H9 (cell line): Measurements from ENCODE around the gene MBTPS2. TPM values are rescaled to one million over a fixed set of nuclear protein-coding genes. Genes with fewer than 3 reads are reported as not detected.

ENCODE experiments used
- DNase-seq: peaks from one replicate; pipeline ENCODE4 v3.0.0-alpha.2; 2017
- H2AFZ ChIP-seq: one replicate; pipeline ENCODE4 v1.6.1; 2013; ENCODE audit warnings: mild to moderate bottlenecking, low read length, control low read depth, moderate library complexity
- H2AK5ac ChIP-seq: 2 replicates; pipeline ENCODE4 v1.6.1; 2013; ENCODE audit warnings: low read length, control low read depth, mixed read lengths; ENCODE audit not compliant: insufficient read length
- H2BK120ac ChIP-seq: one replicate; pipeline ENCODE4 v1.6.1; 2013; ENCODE audit warnings: low read depth, mild to moderate bottlenecking, low read length, control low read depth, inconsistent platforms; ENCODE audit not compliant: poor library complexity, severe bottlenecking
- H2BK12ac ChIP-seq: 2 replicates; pipeline ENCODE4 v1.6.1; 2013; ENCODE audit warnings: low read length, control low read depth, mixed read lengths, low read depth; ENCODE audit not compliant: insufficient read length
- H2BK15ac ChIP-seq: 2 replicates; pipeline ENCODE4 v1.6.1; 2013; ENCODE audit warnings: low read depth, low read length, control low read depth
- H2BK20ac ChIP-seq: one replicate; pipeline ENCODE4 v1.6.1; 2013; ENCODE audit warnings: low read depth, mild to moderate bottlenecking, low read length, control low read depth, inconsistent platforms; ENCODE audit not compliant: poor library complexity, severe bottlenecking
- H2BK5ac ChIP-seq: 2 replicates; pipeline ENCODE4 v1.6.1; 2013; ENCODE audit warnings: low read length, control low read depth, mixed read lengths; ENCODE audit not compliant: insufficient read length
- H3K14ac ChIP-seq: 2 replicates; pipeline ENCODE4 v1.6.1; 2013; ENCODE audit warnings: low read length, control low read depth; ENCODE audit not compliant: insufficient read depth
- H3K18ac ChIP-seq: 2 replicates; pipeline ENCODE4 v1.6.1; 2013; ENCODE audit warnings: low read depth, mild to moderate bottlenecking, mixed read lengths, low read length, control low read depth; ENCODE audit not compliant: insufficient read length
- H3K23ac ChIP-seq: 2 replicates; pipeline ENCODE4 v1.6.1; 2013; ENCODE audit warnings: low read length, control low read depth, mixed read lengths, low read depth; ENCODE audit not compliant: insufficient read length
- H3K23me2 ChIP-seq: 2 replicates; pipeline ENCODE4 v1.6.1; 2013; ENCODE audit warnings: low read depth, mild to moderate bottlenecking, mixed read lengths, low read length, control low read depth; ENCODE audit not compliant: insufficient read length, poor library complexity, severe bottlenecking
- H3K27ac ChIP-seq: 2 replicates; pipeline ENCODE4 v1.5.1; 2013; ENCODE audit warnings: low read length, control low read depth, mixed read lengths, low read depth; ENCODE audit not compliant: insufficient read length
- H3K27me3 ChIP-seq: 2 replicates; pipeline ENCODE4 v1.6.1; 2013; ENCODE audit warnings: low read length, control low read depth, inconsistent platforms; ENCODE audit not compliant: insufficient read depth
- H3K4ac ChIP-seq: 2 replicates; pipeline ENCODE4 v1.6.1; 2013; ENCODE audit warnings: low read depth, mild to moderate bottlenecking, control low read depth, inconsistent platforms, low read length, moderate library complexity
- H3K4me1 ChIP-seq: 2 replicates; pipeline ENCODE4 v1.6.1; 2013; ENCODE audit warnings: low read length, control low read depth, inconsistent platforms; ENCODE audit not compliant: insufficient read depth
- H3K4me2 ChIP-seq: 2 replicates; pipeline ENCODE4 v1.6.1; 2013; ENCODE audit warnings: low read length, control low read depth, mixed read lengths; ENCODE audit not compliant: insufficient read length, insufficient read depth
- H3K56ac ChIP-seq: 2 replicates; pipeline ENCODE4 v1.6.1; 2013; ENCODE audit warnings: low read depth, mild to moderate bottlenecking, mixed read lengths, low read length, control low read depth; ENCODE audit not compliant: insufficient read length
- H3K79me1 ChIP-seq: 2 replicates; pipeline ENCODE4 v1.6.1; 2013; ENCODE audit warnings: low read depth, mild to moderate bottlenecking, moderate library complexity, low read length, control low read depth, inconsistent platforms; ENCODE audit not compliant: insufficient read depth, poor library complexity, severe bottlenecking
- H3K79me2 ChIP-seq: 2 replicates; pipeline ENCODE4 v1.6.1; 2013; ENCODE audit warnings: low read length, control low read depth, inconsistent platforms; ENCODE audit not compliant: insufficient read depth
- H3K9ac ChIP-seq: 2 replicates; pipeline ENCODE4 v1.6.1; 2013; ENCODE audit warnings: low read length, control low read depth, mixed read lengths; ENCODE audit not compliant: insufficient read length; ENCODE audit errors: extremely low read depth
- H3K9me3 ChIP-seq: one replicate; pipeline ENCODE4 v1.6.1; 2013; ENCODE audit warnings: low read depth, low read length, inconsistent platforms; ENCODE audit not compliant: control insufficient read depth
- H3T11ph ChIP-seq: one replicate; pipeline ENCODE4 v1.6.1; 2013; ENCODE audit warnings: mild to moderate bottlenecking, low read length, control low read depth, inconsistent platforms
- H4K20me1 ChIP-seq: one replicate; pipeline ENCODE4 v1.6.1; 2013; ENCODE audit not compliant: control insufficient read depth, insufficient read length, insufficient read depth
- H4K5ac ChIP-seq: 2 replicates; pipeline ENCODE4 v1.6.1; 2013; ENCODE audit warnings: low read depth, mild to moderate bottlenecking, mixed read lengths, low read length, control low read depth; ENCODE audit not compliant: insufficient read length
- H4K8ac ChIP-seq: replicated peaks from 2 replicates; pipeline ENCODE4 v1.6.1; 2013; ENCODE audit warnings: low read length, control low read depth, mixed read lengths, low read depth; ENCODE audit not compliant: insufficient read length
- H4K91ac ChIP-seq: 2 replicates; pipeline ENCODE4 v1.6.1; 2013; ENCODE audit warnings: low read depth, mild to moderate bottlenecking, moderate library complexity, mixed read lengths, low read length, control low read depth; ENCODE audit not compliant: insufficient read length
- H3K27ac Mint-ChIP-seq, 3 experiments: 2 replicates in 2 of 3; 3 replicates in 1 of 3; pipeline ENCODE4 v1.8.0; 2020 to 2021; ENCODE audit warnings: mixed read lengths in 3 of 3, mild to moderate bottlenecking in 1 of 3, moderate library complexity in 1 of 3
- H3K27me3 Mint-ChIP-seq: 2 replicates; pipeline ENCODE4 v1.8.0; 2021; ENCODE audit warnings: low read depth, mild to moderate bottlenecking, moderate library complexity, mixed read lengths
- H3K36me3 Mint-ChIP-seq, 3 experiments: 2 replicates in 2 of 3; 3 replicates in 1 of 3; pipeline ENCODE4 v1.8.0; 2020 to 2021; ENCODE audit warnings: low read depth in 3 of 3, mixed read lengths in 3 of 3; ENCODE audit not compliant: insufficient read depth in 1 of 3
- H3K4me1 Mint-ChIP-seq, 2 experiments: 2 replicates each; pipeline ENCODE4 v1.8.0; 2020; ENCODE audit warnings: mixed read lengths in 2 of 2
- H3K4me3 Mint-ChIP-seq, 2 experiments: 2 replicates in 1 of 2; 3 replicates in 1 of 2; pipeline ENCODE4 v1.8.0; 2020 to 2021; ENCODE audit warnings: mild to moderate bottlenecking in 2 of 2, mixed read lengths in 2 of 2, moderate library complexity in 1 of 2
- H3K9me3 Mint-ChIP-seq, 2 experiments: 2 replicates in 1 of 2; 3 replicates in 1 of 2; pipeline ENCODE4 v1.8.0; 2020; ENCODE audit warnings: mild to moderate bottlenecking in 2 of 2, mixed read lengths in 2 of 2, moderate library complexity in 1 of 2
- WGBS: extraction: QIAGEN DNeasy Blood & Tissue Kit; methylation state at CpG from one replicate; pipeline ENCODE4 v1.1.7; 2013; ENCODE audit warnings: missing lambda C conversion rate, low lambda C conversion rate, mixed read lengths; ENCODE audit not compliant: insufficient read length; ENCODE audit errors: extremely low coverage; 5-methylcytosine and 5-hydroxymethylcytosine counted together
- total RNA-seq: library from RNA; stranded (reverse); gene quantifications from 2 replicates; pipeline ENCODE4 v1.2.1, GENCODE V29; 2021
- TF ChIP-seq, protein P1 (sequence below): fragments of 200-600 bp; sonication (generic); conservative IDR thresholded peaks from 3 replicates; pipeline ENCODE4 v1.8.0; 2021; ENCODE audit warnings: antibody characterized with exemption, mild to moderate bottlenecking

The MBTPS2 gene
- total RNA-seq, 1 experiment from 2014 or later = 6.8 TPM

DNA sequence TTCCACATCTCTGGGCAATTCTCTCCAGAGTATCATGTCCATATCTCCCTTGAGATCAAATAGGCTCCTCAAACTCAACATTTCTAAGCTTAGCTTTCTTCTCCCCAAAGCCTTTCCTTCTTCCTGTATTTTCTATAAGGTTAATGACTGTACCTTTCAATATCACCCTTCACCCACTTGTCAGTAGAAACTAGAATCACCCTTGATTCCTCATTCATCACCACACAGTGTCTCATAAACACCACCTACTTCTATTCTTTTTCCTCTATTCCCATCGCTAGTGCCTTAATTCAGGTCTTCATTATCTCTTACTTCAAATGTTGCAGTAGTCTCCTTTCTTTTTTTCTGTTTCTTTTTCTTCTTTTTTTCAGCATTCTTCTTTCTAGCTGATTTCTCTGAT is 72.8 kb downstream of the MBTPS2 start:
- H3K4ac ChIP-seq = no peak overlapping the region
- no peak overlapping the region for H3K27ac ChIP-seq
- no peaks in the 10 kb centered on the region for H3K27me3 ChIP-seq
- no peak overlapping the region for H3K9ac ChIP-seq
- no peak overlapping the region for H4K5ac ChIP-seq
- no peak overlapping the region for H2BK12ac ChIP-seq
- H2BK120ac ChIP-seq = no peak overlapping the region
- H3K4me2 ChIP-seq = no peak overlapping the region
- no peaks in the 10 kb centered on the region for H4K20me1 ChIP-seq
- no peaks in the 10 kb centered on the region for H3K79me2 ChIP-seq
- H3K4me3 Mint-ChIP-seq = no peak overlapping the region
- no peaks in the 10 kb centered on the region for H3K79me1 ChIP-seq
- H3K9me3 Mint-ChIP-seq = peaks cover 0 to 27% of the 10 kb centered on the region in 2 experiments; a peak in 4 of 5 replicates
- no peak overlapping the region for H3K23ac ChIP-seq
- H4K91ac ChIP-seq = no peak overlapping the region
- no peaks in the 10 kb centered on the region for H3K4me1 ChIP-seq
- H3K14ac ChIP-seq = no peak overlapping the region
- no peaks in the 10 kb centered on the region for H3K27me3 Mint-ChIP-seq
- no peak overlapping the region for H4K8ac ChIP-seq
- no peak overlapping the region for H3T11ph ChIP-seq
- no peak overlapping the region for H2AK5ac ChIP-seq
- no peak for DNase-seq
- WGBS = 100% methylated on average over 1 of the region's 1 CpG
- H2BK5ac ChIP-seq = no peak overlapping the region
- H3K23me2 ChIP-seq = no peaks in the 10 kb centered on the region
- no peak overlapping the region for H2AFZ ChIP-seq
- TF ChIP-seq, protein P1, sequence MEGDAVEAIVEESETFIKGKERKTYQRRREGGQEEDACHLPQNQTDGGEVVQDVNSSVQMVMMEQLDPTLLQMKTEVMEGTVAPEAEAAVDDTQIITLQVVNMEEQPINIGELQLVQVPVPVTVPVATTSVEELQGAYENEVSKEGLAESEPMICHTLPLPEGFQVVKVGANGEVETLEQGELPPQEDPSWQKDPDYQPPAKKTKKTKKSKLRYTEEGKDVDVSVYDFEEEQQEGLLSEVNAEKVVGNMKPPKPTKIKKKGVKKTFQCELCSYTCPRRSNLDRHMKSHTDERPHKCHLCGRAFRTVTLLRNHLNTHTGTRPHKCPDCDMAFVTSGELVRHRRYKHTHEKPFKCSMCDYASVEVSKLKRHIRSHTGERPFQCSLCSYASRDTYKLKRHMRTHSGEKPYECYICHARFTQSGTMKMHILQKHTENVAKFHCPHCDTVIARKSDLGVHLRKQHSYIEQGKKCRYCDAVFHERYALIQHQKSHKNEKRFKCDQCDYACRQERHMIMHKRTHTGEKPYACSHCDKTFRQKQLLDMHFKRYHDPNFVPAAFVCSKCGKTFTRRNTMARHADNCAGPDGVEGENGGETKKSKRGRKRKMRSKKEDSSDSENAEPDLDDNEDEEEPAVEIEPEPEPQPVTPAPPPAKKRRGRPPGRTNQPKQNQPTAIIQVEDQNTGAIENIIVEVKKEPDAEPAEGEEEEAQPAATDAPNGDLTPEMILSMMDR = no peak
- H2BK15ac ChIP-seq = no peak overlapping the region
- no peak overlapping the region for H3K18ac ChIP-seq
- H3K56ac ChIP-seq = no peak overlapping the region
- H3K27ac Mint-ChIP-seq = no peak overlapping the region
- H2BK20ac ChIP-seq = no peak overlapping the region
- H3K9me3 ChIP-seq = peaks cover 7% of the 10 kb centered on the region
- H3K4me1 Mint-ChIP-seq = peaks cover under 1 to 5% of the 10 kb centered on the region in 2 experiments
- H3K36me3 Mint-ChIP-seq = no peaks in the 10 kb centered on the region
